Brain microvascular endothelial cell (primary cell): ENCODE measurements around the gene KCMF1.

Experiments used
- DNase-seq: peaks from one replicate; pipeline ENCODE4 v3.0.0-alpha.2; 2020
- H3K27ac ChIP-seq: fragments of 250-450 bp; sonication (Bioruptor Pico); 2 replicates; pipeline ENCODE4 v1.5.1; 2020; ENCODE audit warnings: mild to moderate bottlenecking, moderate library complexity
- H3K27me3 ChIP-seq: fragments of 250-450 bp; sonication (Bioruptor Pico); replicated peaks from 2 replicates; pipeline ENCODE4 v1.5.1; 2020; ENCODE audit warnings: mild to moderate bottlenecking
- H3K36me3 ChIP-seq: fragments of 250-450 bp; sonication (Bioruptor Pico); replicated peaks from 2 replicates; pipeline ENCODE4 v1.5.1; 2020; ENCODE audit warnings: mild to moderate bottlenecking
- H3K4me3 ChIP-seq: 2 replicates; pipeline ENCODE4 v1.5.1; 2011; ENCODE audit warnings: low read depth, mild to moderate bottlenecking, control low read depth, low read length, moderate library complexity
- CTCF ChIP-seq: IDR thresholded peaks from 2 replicates; pipeline ENCODE4 v1.5.1; 2011; ENCODE audit warnings: low read depth, mild to moderate bottlenecking, moderate library complexity, low read length, control low read depth, inconsistent platforms; ENCODE audit errors: missing control alignments
- in situ Hi-C: cut with HindIII; loops from 2 replicates; pipeline ENCODE4 v1.10.0; 2017; ENCODE audit warnings: low sequenced_read_pairs, low pct_ligation_motif_present

KCMF1 gene

GRCh38 chr2:85048534-85048933 lies 77.6 kb downstream of the KCMF1 start:
- H3K27ac ChIP-seq = no peak overlapping the region
- H3K4me3 ChIP-seq = no peak overlapping the region
- peaks cover 40% of the 10 kb centered on the region for H3K36me3 ChIP-seq
- no peak for TF ChIP-seq CTCF
- DNase-seq = no peak
- in situ Hi-C loops = no loop called here
- H3K27me3 ChIP-seq = no peaks in the 10 kb centered on the region

DNA sequence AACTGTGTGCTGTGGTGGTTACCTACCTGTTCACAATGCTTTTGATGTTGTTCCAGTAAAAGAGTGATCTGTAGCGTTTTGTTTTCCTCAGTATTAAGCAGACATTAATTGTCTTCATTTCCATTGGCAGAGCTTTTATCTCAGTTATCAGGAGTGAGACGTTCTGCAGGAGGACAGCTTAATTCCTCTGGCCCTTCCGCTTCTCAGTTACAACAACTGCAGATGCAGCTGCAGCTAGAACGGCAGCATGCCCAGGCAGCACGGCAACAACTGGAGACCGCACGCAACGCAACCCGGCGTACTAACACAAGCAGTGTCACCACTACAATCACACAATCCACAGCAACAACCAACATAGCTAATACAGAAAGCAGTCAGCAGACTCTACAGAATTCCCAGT lies 78.3 kb downstream of the KCMF1 start:
- H3K36me3 ChIP-seq = peaks cover 40% of the 10 kb centered on the region
- TF ChIP-seq CTCF = no peak

GRCh38 chr2:85053802-85054201 lies 82.8 kb downstream of the KCMF1 start:
- in situ Hi-C loops = no loop called here
- DNase-seq = peak; percentile 53
- Histone ChIP-seq H3K4me3 (no peak overlapping the region), H3K27me3 (no peaks in the 10 kb centered on the region), H3K27ac (no peak overlapping the region), H3K36me3 (peaks cover 23% of the 10 kb centered on the region)
- TF ChIP-seq CTCF = no peak

More for the DNA sequence above, 78.3 kb downstream of the KCMF1 start:
- in situ Hi-C loops = no loop called here
- Histone ChIP-seq H3K4me3 (no peak overlapping the region), H3K27ac (no peak overlapping the region), H3K27me3 (no peaks in the 10 kb centered on the region)
- no peak for DNase-seq

DNA sequence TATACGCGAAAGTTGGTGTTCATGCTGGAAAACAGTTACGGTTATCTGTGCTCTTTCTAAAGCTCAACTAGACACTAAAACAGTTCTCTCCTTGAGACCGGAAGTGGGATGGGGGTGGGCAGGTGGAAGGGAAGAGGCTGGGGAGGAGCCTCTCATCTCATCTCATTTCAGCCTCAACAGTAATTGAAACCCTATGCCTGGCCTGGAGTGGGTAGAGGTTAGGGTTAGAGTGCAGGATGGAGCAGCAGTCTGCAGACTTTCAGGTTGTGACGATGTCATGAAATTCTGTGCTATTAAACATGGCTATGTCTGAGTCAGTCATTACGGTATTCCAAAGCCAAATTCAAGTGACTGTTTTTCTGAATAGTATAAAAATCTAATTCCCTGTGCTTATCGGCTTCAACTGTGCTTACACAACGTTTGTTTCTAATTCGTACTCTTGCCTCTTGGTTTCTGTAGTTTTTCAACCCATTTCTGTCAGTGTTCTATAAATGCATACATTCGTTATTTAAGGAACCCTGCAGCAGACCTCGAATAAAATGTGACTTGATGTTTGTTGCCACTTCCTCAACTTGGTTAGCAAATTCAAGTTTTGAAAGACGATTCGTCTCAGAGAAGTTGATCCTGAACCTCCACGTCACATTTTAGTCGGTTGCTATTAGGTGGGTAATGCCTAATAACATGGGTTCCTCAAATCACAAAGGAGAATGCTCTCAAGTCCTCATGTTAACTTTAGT lies 86.4 kb downstream of the KCMF1 start:
- no peak overlapping the region for H3K4me3 ChIP-seq
- no peak overlapping the region for H3K27ac ChIP-seq
- H3K27me3 ChIP-seq = no peaks in the 10 kb centered on the region
- no peak for TF ChIP-seq CTCF
- H3K36me3 ChIP-seq = peaks cover 6% of the 10 kb centered on the region
- in situ Hi-C loops = no loop called here
- no peak for DNase-seq

GRCh38 chr2:85061896-85062295 lies 90.9 kb downstream of the KCMF1 start:
- in situ Hi-C loops = no loop called here
- TF ChIP-seq CTCF = no peak
- Histone ChIP-seq H3K27ac (no peak overlapping the region), H3K4me3 (no peak overlapping the region), H3K27me3 (peaks cover 2% of the 10 kb centered on the region), H3K36me3 (no peaks in the 10 kb centered on the region)
- DNase-seq = no peak

GRCh38 chr2:85062565-85062964 lies 91.6 kb downstream of the KCMF1 start:
- in situ Hi-C loops = no loop called here
- no peak for DNase-seq
- H3K27me3 ChIP-seq = peaks cover 2% of the 10 kb centered on the region
- H3K36me3 ChIP-seq = no peaks in the 10 kb centered on the region
- no peak overlapping the region for H3K4me3 ChIP-seq
- no peak overlapping the region for H3K27ac ChIP-seq
- no peak for TF ChIP-seq CTCF
